GM12865 (cell line): ENCODE data around the gene ZBTB20.

Source experiments
- DNase-seq: peaks from one replicate; pipeline ENCODE4 v3.0.0; 2010; ENCODE audit warnings: low read depth
- H3K4me3 ChIP-seq: 2 replicates; pipeline ENCODE4 v1.5.1; 2011; ENCODE audit warnings: mild to moderate bottlenecking, low read depth, low read length, control low read depth
- TF ChIP-seq, protein P1 (sequence below): IDR thresholded peaks from 2 replicates; pipeline ENCODE4 v1.5.1; 2011; ENCODE audit warnings: low read length, control low read depth, low read depth, inconsistent platforms; ENCODE audit not compliant: insufficient read depth; ENCODE audit errors: missing control alignments

Gene ZBTB20

DNA sequence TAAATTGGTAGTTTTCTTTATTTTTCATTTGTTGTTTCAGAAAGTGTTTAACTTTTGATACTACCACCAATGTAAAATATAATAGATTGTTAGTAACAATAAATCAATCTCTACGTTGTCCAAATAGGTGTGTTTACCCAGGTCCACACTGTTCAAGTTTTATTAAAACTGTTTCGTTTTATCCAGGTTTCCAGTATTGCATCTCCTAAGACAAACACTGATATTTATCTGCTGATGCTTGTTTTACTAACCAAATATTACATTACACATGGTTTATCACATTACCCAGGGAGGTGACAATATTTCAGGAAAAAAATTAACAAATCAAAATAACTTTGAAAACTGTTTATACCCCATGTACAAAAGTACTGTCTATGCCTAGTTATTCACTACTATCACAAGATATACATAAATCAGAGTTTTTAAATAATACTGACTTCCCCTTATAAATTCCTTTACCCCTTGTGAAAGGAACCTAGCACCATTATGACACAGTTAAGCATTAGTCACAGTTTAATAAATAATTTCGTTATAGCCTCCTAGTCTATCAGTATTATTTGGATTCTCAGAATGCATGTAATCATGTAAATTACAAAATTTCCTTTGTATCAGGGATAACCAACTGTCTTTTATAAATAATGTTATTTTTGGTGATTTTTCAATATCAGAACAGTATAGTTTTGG, 205.3 kb downstream of the ZBTB20 start:
- TF ChIP-seq, protein P1, sequence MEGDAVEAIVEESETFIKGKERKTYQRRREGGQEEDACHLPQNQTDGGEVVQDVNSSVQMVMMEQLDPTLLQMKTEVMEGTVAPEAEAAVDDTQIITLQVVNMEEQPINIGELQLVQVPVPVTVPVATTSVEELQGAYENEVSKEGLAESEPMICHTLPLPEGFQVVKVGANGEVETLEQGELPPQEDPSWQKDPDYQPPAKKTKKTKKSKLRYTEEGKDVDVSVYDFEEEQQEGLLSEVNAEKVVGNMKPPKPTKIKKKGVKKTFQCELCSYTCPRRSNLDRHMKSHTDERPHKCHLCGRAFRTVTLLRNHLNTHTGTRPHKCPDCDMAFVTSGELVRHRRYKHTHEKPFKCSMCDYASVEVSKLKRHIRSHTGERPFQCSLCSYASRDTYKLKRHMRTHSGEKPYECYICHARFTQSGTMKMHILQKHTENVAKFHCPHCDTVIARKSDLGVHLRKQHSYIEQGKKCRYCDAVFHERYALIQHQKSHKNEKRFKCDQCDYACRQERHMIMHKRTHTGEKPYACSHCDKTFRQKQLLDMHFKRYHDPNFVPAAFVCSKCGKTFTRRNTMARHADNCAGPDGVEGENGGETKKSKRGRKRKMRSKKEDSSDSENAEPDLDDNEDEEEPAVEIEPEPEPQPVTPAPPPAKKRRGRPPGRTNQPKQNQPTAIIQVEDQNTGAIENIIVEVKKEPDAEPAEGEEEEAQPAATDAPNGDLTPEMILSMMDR = no peak
- no peak for DNase-seq
- H3K4me3 ChIP-seq = no peak overlapping the region

DNA sequence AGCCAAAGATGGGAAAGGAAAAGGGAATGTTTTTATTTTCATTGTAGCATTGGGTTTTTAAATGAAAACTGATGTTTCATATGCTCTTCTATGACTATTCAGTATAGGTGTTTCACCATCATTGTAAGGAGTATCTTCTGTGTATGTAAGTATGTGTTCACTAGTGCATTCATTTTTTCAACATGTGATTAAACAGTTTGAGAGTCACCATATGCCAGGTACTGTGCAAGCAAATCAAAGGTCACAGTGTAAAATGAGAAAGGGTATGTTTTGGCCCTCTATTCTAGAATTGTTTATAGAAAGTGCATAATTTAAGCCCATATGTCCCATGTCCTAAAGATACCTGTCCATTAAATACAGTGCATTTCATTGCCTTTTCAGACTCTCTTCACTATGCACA, 207.2 kb downstream of the ZBTB20 start:
- TF ChIP-seq, protein P1 = no peak
- no peak overlapping the region for H3K4me3 ChIP-seq
- no peak for DNase-seq

DNA sequence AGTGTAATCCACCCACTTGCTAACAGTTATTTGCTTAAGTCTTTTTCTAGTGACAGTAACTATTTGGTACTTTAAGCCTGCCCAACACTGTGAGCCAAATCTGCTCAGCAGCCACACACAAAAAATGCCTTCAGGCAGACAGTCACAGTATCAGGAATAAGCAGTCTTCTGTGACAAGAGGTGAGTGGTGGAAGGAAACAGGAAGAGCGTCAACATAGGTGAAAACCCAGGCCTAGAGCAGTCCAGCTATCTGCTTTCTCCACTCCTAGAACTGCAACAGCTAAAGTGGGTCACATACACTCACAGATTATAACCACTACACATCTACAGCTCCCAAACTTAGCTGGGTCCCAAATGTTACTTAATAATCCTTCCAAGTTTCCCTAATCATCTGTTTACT, 213.7 kb downstream of the ZBTB20 start:
- TF ChIP-seq, protein P1 = no peak
- peak; percentile 14 for DNase-seq

DNA sequence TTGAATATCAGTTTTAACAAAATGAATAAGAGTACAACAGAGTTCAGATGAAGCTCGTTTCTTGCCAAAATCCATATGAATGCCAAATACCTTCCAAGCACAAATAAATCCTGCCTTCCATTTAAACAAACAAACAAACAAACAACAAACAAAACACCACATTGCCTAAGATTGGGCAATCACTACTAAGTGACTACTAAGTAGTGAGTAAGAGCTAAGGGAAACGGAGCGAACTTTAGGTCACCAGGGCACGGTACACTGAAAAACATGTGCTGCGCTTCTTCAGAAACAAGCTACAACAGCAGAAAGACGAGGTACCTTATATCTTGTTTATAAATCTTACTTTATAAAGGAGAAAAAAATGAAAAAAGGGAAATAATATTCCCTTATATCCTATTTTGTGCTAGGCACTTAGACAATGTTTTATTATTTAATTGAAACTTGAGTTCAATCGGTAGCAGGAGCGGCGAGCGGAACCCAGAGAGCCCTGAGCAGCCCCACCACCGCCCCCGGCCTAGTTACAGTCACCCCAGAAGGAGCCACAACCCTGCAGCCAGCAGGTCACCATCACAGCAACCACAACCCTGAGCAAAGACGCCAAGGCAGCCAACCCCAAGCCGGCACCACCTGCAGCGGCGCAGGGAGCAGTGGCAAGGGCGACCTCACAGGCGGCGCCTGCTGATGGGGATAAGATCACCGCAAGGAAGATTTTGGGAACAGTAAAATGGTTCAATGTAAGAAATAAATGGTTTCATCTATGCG, 216.9 kb downstream of the ZBTB20 start:
- TF ChIP-seq, protein P1 = no peak
- no peak overlapping the region for H3K4me3 ChIP-seq
- DNase-seq = no peak

More for the DNA sequence above, 213.7 kb downstream of the ZBTB20 start:
- H3K4me3 ChIP-seq = no peak overlapping the region

DNA sequence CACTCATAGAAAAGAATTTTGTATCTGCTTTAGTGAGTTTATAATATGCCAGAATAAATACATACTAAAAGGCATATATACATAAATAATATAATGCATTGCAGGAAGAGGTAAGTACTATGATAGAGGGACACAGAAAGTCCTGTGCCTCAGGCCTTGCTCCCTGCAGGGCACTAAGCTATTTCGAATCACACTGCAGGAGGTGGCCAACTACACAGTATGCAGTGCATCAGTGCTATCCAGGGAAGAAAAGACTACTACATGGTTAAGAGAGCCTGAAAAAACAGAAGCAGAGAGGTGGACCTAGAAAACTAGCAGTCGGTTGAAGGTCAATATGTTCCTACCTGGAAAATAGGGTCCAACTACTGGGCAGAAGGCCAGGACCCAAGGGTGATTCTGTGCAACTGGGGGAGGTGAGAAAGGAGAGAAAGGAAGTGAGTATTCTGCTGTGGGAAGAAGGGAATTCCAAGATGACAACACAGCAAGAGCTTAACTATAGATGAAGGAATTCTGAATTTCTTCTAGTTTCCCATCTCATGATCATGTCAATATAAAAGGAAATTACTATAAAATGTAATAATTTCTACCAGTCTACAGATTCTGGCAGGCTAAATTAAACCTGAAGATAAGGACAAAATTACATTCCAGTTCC, 218.0 kb downstream of the ZBTB20 start:
- TF ChIP-seq, protein P1 = no peak
- DNase-seq = no peak
- no peak overlapping the region for H3K4me3 ChIP-seq

DNA sequence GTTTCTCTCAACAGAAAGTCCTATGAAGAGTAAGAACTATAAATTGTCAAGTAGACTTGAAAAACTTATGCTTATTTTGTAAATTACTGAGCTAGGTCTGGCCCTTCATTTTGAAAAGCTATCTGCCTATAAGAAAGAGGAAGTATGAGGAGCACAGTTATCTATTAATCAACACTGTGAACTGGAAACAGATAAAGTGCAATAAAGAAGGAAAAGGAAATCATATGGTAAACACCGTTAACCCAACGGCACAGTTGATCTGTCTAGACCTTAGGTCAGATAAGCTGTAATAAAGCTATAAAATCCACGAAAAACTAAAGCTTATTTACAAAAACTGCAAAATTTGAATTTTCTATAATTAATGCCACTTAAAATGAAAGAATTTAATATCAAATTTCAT, 242.5 kb downstream of the ZBTB20 start:
- TF ChIP-seq, protein P1 = no peak
- no peak overlapping the region for H3K4me3 ChIP-seq
- DNase-seq = no peak
